ENCODE measurements around the gene RNH1.

Gene RNH1

GRCh38 chr11:497565-498296 lies 9.3 kb downstream of the RNH1 start:
- DNase-seq: no peak

- no peak for DNase-seq
Measured at GRCh38 chr11:496834-497564, 10.0 kb downstream of the RNH1 start.

GRCh38 chr11:495537-495931 lies 11.5 kb downstream of the RNH1 start:
- DNase-seq: no peak

GRCh38 chr11:494761-495536 lies 12.1 kb downstream of the RNH1 start:
- no peak for DNase-seq

- DNase-seq: no peak
Measured at GRCh38 chr11:492427-493226, 14.4 kb downstream of the RNH1 start.

GRCh38 chr11:491358-491757 lies 15.7 kb downstream of the RNH1 start:
- no peak for DNase-seq

- DNase-seq: no peak
Measured at GRCh38 chr11:490930-491260, 16.1 kb downstream of the RNH1 start.

- no peak for DNase-seq
Measured at GRCh38 chr11:490186-490929, 16.7 kb downstream of the RNH1 start.

- DNase-seq: no peak
Measured at GRCh38 chr11:489610-490185, 17.3 kb downstream of the RNH1 start.

GRCh38 chr11:488992-489391 lies 18.1 kb downstream of the RNH1 start:
- no peak for DNase-seq

- DNase-seq: no peak
Measured at GRCh38 chr11:488579-488978, 18.5 kb downstream of the RNH1 start.

GRCh38 chr11:488062-488461 lies 19.0 kb downstream of the RNH1 start:
- DNase-seq: no peak

- no peak for DNase-seq
Measured at GRCh38 chr11:487571-488021, 19.4 kb downstream of the RNH1 start.

GRCh38 chr11:486189-486588 lies 20.9 kb downstream of the RNH1 start:
- no peak for DNase-seq

GRCh38 chr11:484616-485015 lies 22.4 kb downstream of the RNH1 start:
- DNase-seq: no peak

GRCh38 chr11:479311-479710 lies 27.7 kb downstream of the RNH1 start:
- no peak for DNase-seq

GRCh38 chr11:477052-477715 lies 29.9 kb downstream of the RNH1 start:
- DNase-seq: no peak

GRCh38 chr11:476416-476815 lies 30.6 kb downstream of the RNH1 start:
- no peak for DNase-seq

- no peak for DNase-seq
Measured at GRCh38 chr11:475941-476340, 31.1 kb downstream of the RNH1 start.

- DNase-seq: no peak
Measured at GRCh38 chr11:474914-475506, 32.0 kb downstream of the RNH1 start.

Measured in GDM1 (cell line).